ENCODE results near the gene QRICH1.
"Not testable (repeated sequence)": the region's sequence is repeated elsewhere in the genome, so short reads cannot be mapped to it uniquely, and the experiment has no call there.

Gene QRICH1

GRCh38 chr3:49015765-49016164 is 78.1 kb downstream of the QRICH1 start:
- DNase-seq = no peak

GRCh38 chr3:49015072-49015471 is 78.8 kb downstream of the QRICH1 start:
- DNase-seq = no peak

- DNase-seq = peak; percentile 37
These were observed 79.9 kb downstream of the QRICH1 start for GRCh38 chr3:49013738-49014660.

GRCh38 chr3:49013113-49013737 is 80.6 kb downstream of the QRICH1 start:
- DNase-seq = no peak

GRCh38 chr3:49012441-49013017 is 81.3 kb downstream of the QRICH1 start:
- no peak for DNase-seq

GRCh38 chr3:49009396-49009795 is 84.5 kb downstream of the QRICH1 start:
- DNase-seq = no peak

- not testable (repeated sequence) for DNase-seq
These were observed 85.2 kb downstream of the QRICH1 start for GRCh38 chr3:49008627-49009026.

- DNase-seq = peak; percentile 94
These were observed 85.9 kb downstream of the QRICH1 start for GRCh38 chr3:49007771-49008528.

- DNase-seq = peak; percentile 99
These were observed 86.7 kb downstream of the QRICH1 start, which contains the start of gene WDR6 for GRCh38 chr3:49007068-49007770. Gene WDR6, plus strand, starts transcription at chr3:49007391. Its CDS starts 41 bp downstream, at chr3:49007432.

GRCh38 chr3:49006408-49007067 is 87.3 kb downstream of the QRICH1 start:
- DNase-seq = peak; percentile 43

GRCh38 chr3:49005998-49006397 is 87.9 kb downstream of the QRICH1 start:
- DNase-seq = no peak

GRCh38 chr3:49005303-49005680 is 88.6 kb downstream of the QRICH1 start:
- DNase-seq = no peak

- DNase-seq = no peak
These were observed 89.2 kb downstream of the QRICH1 start for GRCh38 chr3:49004352-49005302.

GRCh38 chr3:49001155-49001554 is 92.7 kb downstream of the QRICH1 start:
- DNase-seq = no peak

- DNase-seq = no peak
These were observed 94.6 kb downstream of the QRICH1 start for GRCh38 chr3:48999085-48999858.

- DNase-seq = no peak
These were observed 95.9 kb downstream of the QRICH1 start for GRCh38 chr3:48997714-48998637.

GRCh38 chr3:48997102-48997635 is 96.7 kb downstream of the QRICH1 start:
- DNase-seq = no peak

- DNase-seq = no peak
These were observed 97.2 kb downstream of the QRICH1 start for GRCh38 chr3:48996640-48997039.
